ENCODE measurements around the gene ARHGAP42.

The ARHGAP42 gene

DNA sequence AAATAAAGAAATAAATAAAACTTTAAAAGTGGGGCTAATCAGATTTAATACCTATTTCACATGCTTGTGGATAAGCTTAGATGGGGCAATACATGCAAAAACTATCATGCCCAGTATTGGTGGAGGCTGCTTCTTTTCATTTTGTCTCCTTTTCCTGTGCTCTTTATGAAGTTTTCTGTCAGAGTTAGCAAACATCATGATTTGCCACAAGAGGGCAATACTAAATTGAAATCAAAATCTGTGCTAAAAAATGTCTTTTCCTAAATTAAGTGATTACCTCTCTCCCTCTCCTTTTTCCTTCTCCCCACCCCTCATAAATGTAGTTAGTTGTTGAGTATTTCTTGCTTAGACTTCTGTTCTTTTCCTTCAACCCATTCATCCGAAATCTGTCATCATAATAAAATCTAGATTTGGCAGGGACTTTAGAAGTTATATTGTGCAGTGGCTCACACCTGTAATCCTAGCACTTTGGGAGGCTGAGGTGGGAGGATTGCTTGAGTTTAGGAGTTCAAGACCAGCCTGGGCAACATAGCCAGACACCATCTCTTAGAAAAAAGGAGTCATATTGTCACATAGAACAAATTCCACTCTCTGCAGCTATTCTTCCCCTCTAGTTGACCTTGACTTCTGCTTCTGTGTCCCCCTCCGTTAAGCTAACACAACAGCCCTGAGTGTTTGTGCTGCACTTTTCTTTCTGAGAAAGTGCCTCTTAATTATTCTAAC is 4.7 kb upstream of the ARHGAP42 start:
- no peak for DNase-seq

DNA sequence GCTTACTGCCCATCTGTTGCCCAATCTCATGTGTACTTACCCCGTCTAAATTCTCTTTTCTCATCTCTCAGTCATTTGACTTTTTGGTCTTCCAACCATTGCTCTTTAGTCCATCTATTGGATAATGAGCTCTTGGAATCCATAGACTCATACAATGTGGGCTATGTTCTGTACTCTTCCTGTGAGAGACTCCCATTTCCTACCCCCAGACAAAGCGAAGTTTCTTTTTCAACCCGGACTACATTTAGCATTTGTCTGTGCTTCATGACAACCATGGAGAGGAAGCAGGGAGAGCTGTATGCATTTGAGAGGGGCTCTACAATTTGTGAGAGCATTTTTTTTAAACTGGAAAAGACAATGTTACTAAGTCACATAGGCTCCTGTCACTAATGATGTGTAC is 4.0 kb upstream of the ARHGAP42 start:
- DNase-seq: no peak

DNA sequence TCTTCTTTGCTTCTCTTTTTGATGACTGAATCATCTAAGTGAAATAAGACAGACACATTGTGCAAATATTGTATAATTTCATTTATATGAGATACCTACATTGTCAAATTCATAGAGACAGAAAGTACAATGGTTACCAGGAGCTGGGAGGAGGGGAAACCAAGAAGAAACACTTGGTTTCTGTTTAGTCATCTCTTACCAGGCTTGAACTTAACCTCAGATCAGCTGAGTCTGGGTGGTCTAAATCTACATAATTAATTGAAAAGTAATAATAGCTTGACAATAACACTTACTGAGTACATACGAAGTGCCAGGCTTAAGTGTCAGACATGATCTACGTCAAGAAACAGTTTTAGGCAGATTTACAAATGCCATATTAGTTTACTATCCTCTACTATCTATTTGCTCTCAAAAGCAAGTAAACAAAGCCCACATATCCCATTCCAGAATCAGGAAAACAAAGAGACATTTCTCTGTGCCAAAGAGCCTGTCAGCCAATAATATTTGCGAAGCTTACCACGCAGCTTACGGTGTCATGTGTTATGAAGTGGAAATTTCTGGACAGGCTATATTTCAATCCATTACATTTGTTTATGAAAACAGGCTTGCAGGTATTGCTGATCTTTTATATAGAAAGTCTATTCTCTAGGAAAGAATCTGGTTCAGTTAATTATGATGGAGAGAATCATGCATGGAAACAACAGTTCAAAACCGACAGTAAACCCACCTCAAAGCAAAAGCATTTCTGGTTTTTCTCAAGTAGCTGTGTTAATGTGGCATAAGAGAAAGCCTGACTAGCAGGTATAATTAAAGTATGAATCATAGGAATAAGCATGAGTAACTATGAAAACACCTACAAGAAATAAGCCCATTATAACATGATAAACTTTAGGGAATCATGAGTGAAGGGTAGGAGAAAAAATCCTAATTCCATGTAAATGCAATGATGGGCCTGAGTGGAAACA is 2.7 kb upstream of the ARHGAP42 start:
- no peak for DNase-seq

DNA sequence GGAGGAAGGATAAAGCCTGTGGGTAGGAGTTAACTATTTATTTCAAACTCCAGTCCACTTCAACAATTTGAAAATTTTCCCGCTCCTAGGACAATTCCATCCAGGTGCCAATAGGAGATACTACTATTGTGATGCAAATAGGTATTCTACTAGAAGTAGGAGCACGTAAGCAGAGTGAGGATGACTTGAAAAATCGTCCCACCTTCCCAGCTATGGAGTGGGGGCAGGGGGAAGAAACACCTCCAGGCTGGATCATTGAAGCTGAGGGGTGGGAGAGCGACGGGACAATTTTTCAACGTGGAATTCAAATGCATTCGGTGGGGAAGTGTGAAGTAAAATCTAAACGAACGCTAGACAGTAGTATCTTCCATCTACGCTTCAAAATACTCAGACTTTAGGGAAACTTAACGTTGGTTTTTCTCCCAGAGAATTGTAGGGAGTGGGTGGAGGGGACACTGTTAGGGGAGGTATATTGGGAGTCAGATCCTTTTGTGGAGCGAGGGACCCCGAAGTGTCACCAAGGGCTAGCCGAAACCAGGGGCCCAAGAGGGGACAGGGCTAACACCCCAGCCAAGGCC is 523 bp upstream of the ARHGAP42 start:
- no peak for DNase-seq

DNA sequence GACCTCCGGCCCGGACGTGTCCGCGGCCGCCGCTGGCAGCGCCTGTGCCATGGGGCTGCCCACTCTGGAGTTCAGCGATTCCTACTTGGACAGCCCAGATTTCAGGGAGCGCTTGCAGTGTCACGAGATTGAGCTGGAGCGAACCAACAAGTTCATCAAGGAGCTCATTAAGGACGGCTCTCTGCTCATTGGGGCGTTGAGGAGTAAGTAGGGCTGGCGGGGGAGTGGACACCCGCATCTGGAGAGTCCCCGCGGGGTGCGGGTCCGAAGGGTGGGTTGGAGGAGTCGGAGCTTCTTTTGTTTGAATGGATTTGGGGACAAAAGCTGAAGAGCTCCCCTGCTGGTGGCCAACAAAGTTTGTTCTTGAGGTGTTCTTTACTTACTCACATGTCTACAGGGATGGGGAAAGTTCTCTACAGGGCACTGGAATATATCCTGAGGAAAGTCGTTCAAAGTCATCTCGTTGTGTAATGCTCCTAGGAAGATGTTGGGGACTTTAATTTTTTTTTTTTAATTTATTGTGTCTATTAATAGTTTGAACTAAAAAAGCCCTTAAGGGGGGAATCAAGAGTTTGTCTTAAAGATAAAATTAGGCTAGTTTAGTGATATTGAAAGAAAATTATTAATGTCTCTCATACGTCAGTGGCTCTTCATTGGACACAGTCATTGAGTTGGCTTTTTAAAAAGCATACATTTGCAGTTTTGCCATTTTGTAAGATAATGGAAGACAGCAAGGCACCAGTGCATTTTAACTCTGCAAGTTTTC is 725 bp downstream of the ARHGAP42 start:
- DNase-seq: no peak

DNA sequence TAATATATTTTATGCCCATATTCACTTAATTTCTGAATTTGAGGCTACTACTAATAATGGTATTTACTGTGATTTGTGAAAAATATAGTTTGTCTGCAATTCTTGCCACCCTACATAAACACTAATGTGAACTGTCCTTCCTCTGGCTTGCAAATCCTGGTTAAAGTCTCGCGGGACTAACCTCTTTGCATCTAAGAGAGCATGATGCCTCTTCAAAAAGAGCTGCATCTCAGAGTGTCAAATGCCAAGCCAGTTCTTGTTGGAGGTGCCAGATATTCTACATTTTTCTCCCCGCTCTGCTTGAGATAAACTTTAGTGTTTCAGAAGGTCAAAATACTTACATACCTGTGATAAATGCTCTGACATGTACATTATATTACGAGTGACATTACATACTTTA is 2.1 kb downstream of the ARHGAP42 start:
- no peak for DNase-seq

DNA sequence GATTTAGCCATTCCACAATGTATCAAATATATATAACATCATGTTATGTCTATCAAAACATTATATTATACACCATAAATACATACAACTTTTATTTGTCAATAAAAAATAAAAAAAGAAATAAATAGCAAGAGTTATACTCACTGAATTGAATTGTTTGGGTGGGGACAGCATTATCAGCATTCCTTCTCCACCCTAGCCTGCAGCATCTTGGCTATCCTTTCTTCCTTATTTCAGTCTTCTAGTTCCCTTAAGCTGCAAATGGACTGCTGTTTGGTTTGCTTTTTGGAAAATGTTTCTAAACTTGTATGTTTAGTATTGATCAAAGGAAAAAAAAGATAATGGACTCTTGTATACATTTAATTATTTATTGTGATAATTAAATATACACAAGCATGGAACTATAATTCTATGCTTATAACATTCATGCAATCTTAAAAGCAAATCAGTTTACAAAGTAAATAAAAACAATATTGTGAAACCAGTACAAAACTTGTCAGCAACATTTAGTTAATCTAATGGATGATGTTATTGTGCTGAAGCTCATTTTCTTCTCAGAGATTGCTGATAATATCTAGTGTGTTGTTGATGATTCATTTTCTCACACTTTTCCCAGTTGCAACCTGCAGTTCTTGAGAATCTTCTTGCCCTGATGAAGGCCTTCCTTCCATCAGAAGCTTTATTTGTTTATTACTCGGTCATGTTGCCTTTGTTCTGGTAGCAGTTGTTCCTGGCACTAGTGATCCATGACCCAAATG is 5.0 kb downstream of the ARHGAP42 start:
- no peak for DNase-seq

DNA sequence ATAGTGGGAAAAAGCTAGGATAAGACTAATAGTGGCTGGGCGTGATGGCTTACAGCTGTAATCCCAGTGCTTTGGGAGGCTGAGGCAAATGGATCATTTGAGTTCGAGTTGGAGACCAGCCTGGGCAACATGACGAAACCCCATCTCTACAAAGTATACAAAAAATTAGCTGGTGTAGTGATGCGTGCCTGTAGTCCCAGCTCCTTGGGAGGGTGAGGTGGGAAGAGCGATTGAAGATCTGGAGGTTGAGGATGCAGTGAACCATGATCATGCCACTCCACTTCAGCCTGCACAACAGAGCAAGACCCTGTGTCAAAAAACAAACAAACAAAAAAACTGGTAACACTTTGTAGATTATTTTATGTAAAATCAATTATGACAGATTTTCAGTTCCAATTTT is 8.8 kb downstream of the ARHGAP42 start:
- DNase-seq: no peak

DNA sequence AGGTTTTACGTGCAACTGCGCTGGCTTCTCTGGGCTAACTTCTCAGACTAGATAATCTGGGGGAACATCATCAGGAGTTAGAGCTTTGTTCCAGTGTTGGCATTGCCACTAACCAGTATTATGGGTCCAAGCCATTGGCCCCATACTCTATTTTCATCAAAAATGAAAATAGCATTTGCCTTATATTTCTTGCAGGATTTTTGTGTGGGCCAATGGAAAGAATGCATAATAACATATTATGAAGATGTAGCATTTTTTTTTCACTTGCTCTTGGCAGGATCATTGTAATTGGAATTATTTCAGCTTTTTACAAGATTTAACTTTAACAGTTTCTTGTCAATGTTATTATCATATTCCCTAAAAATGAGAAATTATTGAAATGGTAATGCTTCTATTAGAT is 16.1 kb downstream of the ARHGAP42 start:
- no peak for DNase-seq

DNA sequence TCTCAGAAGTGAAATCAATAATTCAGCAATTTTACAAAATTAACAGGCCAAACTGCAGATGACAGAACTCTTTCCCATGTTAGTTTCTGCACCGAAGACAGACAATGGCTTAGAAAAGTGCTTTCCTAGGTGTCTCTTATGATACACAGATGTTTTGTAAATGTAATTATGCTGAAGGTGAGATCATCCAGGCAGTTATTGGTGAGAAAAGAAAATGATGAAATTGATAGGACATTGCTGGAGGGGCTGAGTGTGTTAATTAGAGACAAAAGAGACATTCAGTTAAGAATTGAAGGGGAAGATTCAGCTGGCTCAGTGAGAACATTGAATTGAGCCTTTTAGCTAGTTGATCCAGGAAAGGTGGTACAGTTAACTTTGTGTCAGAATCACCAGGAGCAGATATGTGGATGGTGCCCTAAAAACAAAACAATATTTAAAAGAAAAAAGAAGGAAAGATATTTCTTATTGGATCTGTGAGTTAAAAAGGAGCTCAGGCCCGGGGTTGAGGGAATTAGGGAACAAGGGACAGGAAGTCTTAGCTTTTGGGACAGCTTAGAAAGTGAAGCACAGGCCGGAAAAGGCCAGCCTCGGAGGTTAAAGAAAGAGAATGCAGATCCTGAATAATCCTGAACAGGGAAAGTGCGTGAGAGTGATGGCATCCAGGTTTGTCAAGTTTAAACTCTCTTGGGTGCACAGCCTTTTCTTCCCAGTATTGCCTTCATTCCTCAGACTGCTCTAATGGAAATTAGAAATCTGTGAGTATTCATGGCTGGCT is 16.9 kb downstream of the ARHGAP42 start:
- no peak for DNase-seq

DNA sequence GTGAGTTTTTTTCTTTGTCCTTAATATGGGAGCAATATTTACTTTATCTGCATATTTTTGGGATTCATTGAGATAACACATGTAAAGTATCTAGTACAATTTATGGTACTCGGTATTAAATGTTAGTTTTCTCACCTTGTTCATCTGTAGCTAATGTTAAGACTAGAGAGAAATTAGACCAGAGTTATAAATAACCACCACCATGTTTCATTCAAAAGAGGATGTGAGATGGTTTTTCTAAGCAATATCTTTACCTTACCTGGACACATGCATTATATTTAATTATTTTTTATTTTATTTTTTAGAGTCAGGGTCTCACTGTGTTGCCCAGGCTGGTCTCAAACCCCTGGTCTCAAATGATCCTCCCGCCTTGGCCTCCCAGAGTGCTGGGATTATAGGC is 18.4 kb downstream of the ARHGAP42 start:
- DNase-seq: no peak

DNA sequence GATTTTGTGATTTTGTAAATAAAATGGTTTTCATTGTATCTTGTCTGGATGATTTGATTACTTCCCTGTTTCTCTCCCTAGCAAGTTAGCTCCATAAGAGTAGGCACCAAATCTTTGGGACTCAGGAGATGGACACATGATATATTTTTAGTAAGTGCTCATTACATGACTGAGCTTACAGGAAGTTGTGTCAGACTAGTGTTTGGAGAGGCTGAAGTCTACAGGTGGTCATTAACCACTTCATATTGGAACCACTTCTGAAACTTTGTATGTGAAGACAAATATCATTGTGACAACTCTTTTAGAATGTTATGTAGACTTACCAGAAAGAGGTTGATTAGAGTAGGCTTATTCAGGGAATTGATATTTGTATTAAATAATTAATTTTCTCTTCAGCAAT is 19.1 kb downstream of the ARHGAP42 start:
- no peak for DNase-seq

DNA sequence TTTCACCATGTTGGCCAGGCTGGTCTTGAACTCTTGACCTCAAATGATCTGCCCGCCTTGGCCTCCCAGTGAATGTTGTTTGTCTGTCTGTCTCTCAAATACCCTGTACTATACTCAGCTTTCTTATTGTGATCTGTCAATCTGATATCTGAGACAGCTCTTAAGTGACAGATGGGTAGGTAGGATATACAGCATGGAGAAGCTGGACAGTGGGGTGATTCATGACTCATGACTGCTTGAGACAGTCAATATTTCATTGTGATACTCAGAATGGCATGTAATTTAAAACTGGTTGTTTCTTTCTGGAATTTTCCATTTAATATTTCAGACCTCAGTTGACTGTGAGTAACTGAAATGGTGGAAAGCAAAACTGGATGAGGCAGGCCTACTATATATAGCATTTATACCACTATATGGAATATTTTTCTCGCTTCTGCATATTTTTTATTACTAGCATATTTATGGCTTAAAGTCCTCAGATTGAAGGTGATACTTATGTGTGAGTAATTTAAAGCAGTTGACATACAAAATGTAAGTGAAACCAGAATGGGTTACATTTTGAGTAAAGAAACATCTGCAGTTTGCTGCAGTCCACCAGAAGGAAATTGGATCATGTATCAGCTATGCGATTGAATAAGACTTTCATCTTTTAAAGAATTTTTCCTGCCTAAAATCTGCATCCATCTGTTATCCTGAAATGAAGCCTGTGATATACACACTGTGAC is 22.3 kb downstream of the ARHGAP42 start:
- no peak for DNase-seq

DNA sequence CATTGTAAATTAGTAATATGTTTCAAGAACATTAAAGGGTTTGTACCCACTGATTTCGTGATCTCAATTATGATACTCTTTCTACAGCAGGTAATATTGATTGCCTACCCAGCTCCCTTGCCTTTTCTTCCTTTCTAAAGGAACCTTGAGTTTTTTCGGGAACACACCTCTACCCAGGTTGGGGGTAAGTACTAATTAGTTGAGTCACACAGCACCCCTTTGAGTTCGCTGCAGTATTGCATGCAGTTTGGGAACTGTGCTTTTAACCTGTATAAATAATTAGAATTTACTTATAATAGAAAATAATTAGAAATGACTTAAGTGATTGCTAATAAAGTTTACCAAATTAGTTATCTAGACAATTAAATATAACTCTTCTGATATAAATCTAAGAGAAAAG is 24.9 kb downstream of the ARHGAP42 start:
- DNase-seq: no peak

DNA sequence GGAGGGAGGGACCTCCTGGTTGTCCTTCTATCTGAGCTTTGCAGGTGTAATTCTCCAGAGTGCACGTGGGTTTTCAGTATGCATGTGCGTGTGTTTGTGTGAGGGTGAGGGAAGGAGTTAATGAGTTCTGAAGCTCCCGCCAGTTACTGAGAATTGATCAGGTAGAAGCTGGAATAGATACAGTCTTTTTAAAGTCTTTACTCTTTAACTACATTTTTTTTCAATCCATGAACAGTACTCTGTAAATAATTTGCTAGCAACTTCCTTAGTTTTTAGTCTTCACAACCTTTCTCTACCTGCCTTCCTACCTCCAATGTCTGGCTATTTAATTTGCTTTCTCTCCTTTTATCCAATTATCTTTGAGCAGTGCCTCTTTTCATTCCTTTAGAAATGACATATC is 25.5 kb downstream of the ARHGAP42 start:
- no peak for DNase-seq

DNA sequence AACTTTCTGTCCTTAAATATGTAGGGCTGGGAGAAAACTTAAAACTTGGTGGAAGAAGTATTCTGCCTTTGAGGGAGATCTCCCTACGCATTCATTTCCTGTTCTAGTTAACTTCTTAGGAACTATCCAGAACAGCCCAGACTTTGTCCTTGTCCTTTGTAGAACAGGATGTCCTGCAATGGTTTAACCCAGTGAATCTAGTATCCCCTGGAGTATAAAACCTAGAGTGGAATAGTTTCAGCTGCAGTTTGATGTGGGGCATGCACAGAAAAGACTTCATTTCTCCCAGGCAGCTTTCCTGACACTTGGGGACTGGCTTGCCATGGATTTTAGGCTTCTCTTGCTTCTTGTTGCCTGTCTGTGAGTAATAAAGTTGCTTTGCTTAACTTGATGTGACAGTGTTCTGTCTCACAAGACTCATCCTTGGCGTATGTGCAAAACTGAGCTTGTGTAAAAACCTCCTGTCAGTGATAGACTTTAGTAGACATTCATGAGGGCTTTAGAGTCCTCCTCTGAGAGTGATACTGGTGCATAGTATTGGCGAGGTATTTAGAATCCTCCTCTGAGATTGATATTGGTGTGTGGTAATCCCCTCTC is 28.2 kb downstream of the ARHGAP42 start:
- DNase-seq: no peak

DNA sequence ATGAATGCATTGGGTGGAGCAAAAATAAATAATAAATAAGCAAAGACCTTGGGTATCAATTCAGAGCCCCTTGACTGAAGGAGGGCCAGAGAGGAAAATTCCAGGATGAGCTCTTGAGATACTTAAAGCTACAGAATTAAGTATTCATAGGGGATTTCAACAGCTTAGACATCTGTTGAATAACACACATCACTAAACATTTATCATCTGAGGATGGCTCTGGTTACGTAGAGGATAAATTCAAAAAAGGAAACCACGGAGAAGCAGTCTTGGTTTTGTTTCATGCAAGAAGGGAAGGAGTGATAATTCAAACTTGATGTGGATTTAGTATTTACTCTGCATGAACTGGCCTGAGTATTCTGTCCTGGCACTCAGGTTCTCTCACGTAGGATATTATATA is 29.8 kb downstream of the ARHGAP42 start:
- DNase-seq: no peak

DNA sequence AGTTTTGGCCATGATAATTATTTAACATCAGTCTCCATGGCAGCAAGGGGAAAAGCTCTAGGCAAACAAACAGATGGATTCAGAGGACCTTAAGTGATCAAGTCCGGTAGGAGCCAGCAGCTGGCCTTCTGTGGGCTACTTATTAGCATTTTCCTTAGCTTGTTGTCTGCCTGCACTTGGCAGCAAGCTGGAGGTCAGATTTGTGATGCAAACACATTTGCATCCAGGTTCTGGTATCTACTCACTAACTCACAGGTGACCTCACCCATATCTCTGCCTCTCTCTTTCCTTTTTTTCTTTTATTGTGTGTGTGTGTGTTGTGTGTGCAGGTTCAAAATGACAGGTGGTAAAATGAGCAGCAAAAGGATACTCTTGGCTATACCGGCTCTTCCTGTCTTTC is 32.3 kb downstream of the ARHGAP42 start:
- no peak for DNase-seq

DNA sequence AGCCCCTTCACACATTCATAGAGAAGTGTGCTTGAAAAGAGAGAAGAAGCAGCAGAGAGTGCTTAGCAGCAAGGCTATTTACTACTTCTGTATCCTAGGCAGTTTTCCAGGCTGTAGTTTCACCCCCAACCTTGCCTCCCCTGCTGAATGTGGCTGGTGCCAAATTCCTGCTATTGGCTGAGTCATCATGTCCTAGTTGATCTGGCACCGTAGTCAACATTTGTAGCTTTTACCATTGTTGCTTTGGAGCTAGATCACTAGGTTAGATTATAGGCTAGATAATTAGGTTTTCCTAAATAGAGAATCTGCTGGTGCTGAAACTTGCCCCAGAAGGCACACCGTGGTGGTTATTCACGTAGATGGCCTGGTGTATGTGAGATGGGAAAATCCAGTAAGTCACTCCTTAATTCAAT is 32.7 kb downstream of the ARHGAP42 start:
- no peak for DNase-seq

DNA sequence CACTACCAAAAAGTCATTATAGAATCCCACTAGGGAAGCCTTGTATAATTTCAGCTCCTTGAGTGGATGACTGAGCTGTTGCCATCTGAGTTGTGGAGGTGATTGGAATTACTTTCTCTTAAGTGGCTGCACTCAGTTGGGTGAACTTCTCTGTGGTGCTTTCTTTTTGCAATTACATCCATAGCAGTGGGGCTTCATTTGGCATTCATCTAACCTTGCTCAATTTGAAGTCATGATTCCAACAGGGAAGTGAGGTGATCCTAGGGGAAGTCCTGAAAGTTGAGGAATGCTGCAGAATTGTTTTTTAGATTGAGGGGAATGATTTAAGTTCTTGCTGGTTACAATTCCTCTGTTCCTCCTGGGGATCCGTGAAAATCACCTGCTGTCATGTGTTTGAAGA is 39.6 kb downstream of the ARHGAP42 start:
- no peak for DNase-seq
